C4-2B (cell line): ENCODE results near the gene STEAP1B.

Experiments used
- ZFX ChIP-seq: fragments of 450-650 bp; IDR thresholded peaks from 2 replicates; pipeline ENCODE4 v1.6.1; 2017
- TF ChIP-seq, protein P1 (sequence below): fragments of 450-650 bp; conservative IDR thresholded peaks from 2 replicates; pipeline ENCODE4 v1.5.1; 2017; ENCODE audit warnings: mild to moderate bottlenecking

GRCh38 chr7:22373388-22373787, 126.6 kb downstream of the STEAP1B start:
- TF ChIP-seq, protein P1, sequence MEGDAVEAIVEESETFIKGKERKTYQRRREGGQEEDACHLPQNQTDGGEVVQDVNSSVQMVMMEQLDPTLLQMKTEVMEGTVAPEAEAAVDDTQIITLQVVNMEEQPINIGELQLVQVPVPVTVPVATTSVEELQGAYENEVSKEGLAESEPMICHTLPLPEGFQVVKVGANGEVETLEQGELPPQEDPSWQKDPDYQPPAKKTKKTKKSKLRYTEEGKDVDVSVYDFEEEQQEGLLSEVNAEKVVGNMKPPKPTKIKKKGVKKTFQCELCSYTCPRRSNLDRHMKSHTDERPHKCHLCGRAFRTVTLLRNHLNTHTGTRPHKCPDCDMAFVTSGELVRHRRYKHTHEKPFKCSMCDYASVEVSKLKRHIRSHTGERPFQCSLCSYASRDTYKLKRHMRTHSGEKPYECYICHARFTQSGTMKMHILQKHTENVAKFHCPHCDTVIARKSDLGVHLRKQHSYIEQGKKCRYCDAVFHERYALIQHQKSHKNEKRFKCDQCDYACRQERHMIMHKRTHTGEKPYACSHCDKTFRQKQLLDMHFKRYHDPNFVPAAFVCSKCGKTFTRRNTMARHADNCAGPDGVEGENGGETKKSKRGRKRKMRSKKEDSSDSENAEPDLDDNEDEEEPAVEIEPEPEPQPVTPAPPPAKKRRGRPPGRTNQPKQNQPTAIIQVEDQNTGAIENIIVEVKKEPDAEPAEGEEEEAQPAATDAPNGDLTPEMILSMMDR, result no peak
- no peak for TF ChIP-seq ZFX
